ENCODE results near the gene MAP1LC3C. TPM values are rescaled to one million over a fixed set of nuclear protein-coding genes. Genes with fewer than 3 reads are reported as not detected.

The MAP1LC3C gene
- total RNA-seq, 2 donors from 2014 or later, result 2.3 TPM; not detected in 1

GRCh38 chr1:242011894-242012660 lies 13.2 kb upstream of the MAP1LC3C start:
- ATAC-seq (ENCODE audit: insufficient number of reproducible peaks, low FRiP score, low read depth), result no peak
- no peak for DNase-seq (ENCODE audit: low spot score)

GRCh38 chr1:242008826-242009495 lies 10.1 kb upstream of the MAP1LC3C start:
- no peak for ATAC-seq (ENCODE audit: insufficient number of reproducible peaks, low FRiP score, low read depth)
- no peaks in the 10 kb centered on the region for H3K36me3 ChIP-seq
- H3K4me1 ChIP-seq (ENCODE audit: control insufficient read depth in 1 of 2, low read depth in 2 of 2), result no peaks in the 10 kb centered on the region
- H3K27ac ChIP-seq, result no peak overlapping the region
- no peak for TF ChIP-seq CTCF (IDR thresholded peaks at IDR 0.05)
- H3K27me3 ChIP-seq (replicated peaks; ENCODE audit: insufficient read depth), result no peaks in the 10 kb centered on the region
- DNase-seq (ENCODE audit: low spot score), result no peak
- no peaks in the 10 kb centered on the region for H3K9me3 ChIP-seq
- H3K4me3 ChIP-seq, result no peak overlapping the region

More at GRCh38 chr1:242011894-242012660, 13.2 kb upstream of the MAP1LC3C start:
- H3K4me3 ChIP-seq, result no peak overlapping the region
- no peaks in the 10 kb centered on the region for H3K36me3 ChIP-seq
- no peaks in the 10 kb centered on the region for H3K27me3 ChIP-seq (replicated peaks; ENCODE audit: insufficient read depth)
- no peak for TF ChIP-seq CTCF (IDR thresholded peaks at IDR 0.05)
- no peak overlapping the region for H3K27ac ChIP-seq
- H3K4me1 ChIP-seq (ENCODE audit: control insufficient read depth in 1 of 2, low read depth in 2 of 2), result no peaks in the 10 kb centered on the region
- H3K9me3 ChIP-seq, result no peaks in the 10 kb centered on the region

DNA sequence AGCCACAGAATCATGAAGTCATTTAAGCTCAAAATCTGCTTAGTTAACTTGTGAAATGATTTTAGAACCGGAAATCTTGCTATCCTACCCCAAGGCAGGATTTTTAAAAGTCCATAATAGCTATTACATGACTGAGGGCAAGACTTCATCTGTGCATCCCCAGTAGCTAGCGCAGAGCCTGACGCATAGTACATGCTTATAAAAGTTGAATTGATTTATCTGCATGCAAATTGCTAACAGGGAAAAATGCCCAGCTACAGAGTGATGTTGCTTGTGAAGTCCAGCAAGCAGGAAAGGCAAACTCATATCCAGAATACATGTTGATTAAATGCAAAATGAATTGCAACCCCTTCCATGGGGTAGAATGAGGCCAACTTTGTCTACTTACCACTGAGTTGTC lies 8.1 kb upstream of the MAP1LC3C start:
- no peak for ATAC-seq (ENCODE audit: insufficient number of reproducible peaks, low FRiP score, low read depth)
- Histone ChIP-seq H3K9me3 (no peaks in the 10 kb centered on the region), H3K36me3 (no peaks in the 10 kb centered on the region), H3K27me3 (replicated peaks; ENCODE audit: insufficient read depth) (no peaks in the 10 kb centered on the region), H3K4me3 (no peak overlapping the region), H3K27ac (no peak overlapping the region), H3K4me1 (ENCODE audit: control insufficient read depth in 1 of 2, low read depth in 2 of 2) (no peaks in the 10 kb centered on the region)
- DNase-seq (ENCODE audit: low spot score), result no peak
- no peak for TF ChIP-seq CTCF (IDR thresholded peaks at IDR 0.05)

GRCh38 chr1:242005866-242006535 lies 7.1 kb upstream of the MAP1LC3C start:
- Histone ChIP-seq H3K4me3 (no peak overlapping the region), H3K27me3 (replicated peaks; ENCODE audit: insufficient read depth) (no peaks in the 10 kb centered on the region), H3K9me3 (no peaks in the 10 kb centered on the region), H3K4me1 (ENCODE audit: control insufficient read depth in 1 of 2, low read depth in 2 of 2) (no peaks in the 10 kb centered on the region), H3K27ac (no peak overlapping the region), H3K36me3 (no peaks in the 10 kb centered on the region)
- no peak for ATAC-seq (ENCODE audit: insufficient number of reproducible peaks, low FRiP score, low read depth)
- no peak for DNase-seq (ENCODE audit: low spot score)
- no peak for TF ChIP-seq CTCF (IDR thresholded peaks at IDR 0.05)
